Endothelial cell of umbilical vein (primary cell): ENCODE data around the gene TNNT3. TPM values are rescaled to one million over a fixed set of nuclear protein-coding genes. Genes with fewer than 3 reads are reported as not detected.

Source experiments
- BruUV-seq: library from RNA; stranded (reverse); fragments of 400-500 nt; replicated peaks from 2 replicates; lab custom pipeline; 2021; lab: Mats Ljungman, UMichigan
- CTCF ChIA-PET: fragments of 300-600, 350-600 bp; sonication (Branson Sonifier 250); formaldehyde crosslinking; loops from one replicate; lab custom pipeline; 2021; ENCODE audit warnings: antibody characterized with exemption, inconsistent platforms; lab: Charles Lee
- POLR2A ChIA-PET: fragments of 300-600, 350-600 bp; sonication (Branson Sonifier 250); formaldehyde crosslinking; loops from one replicate; lab custom pipeline; 2021; ENCODE audit warnings: antibody characterized with exemption, inconsistent platforms; lab: Charles Lee
- DNase-seq: peaks from one replicate; pipeline ENCODE4 v3.0.0-alpha.2; 2011; ENCODE audit warnings: low read depth, low spot score
- FAIRE-seq: peaks from 2 replicates; lab custom pipeline; 2011; peaks lifted over from hg19 to GRCh38; lab: Jason Lieb, UNC
- H2AFZ ChIP-seq: 2 replicates; pipeline ENCODE4 v1.6.0; 2012; ENCODE audit warnings: low read depth, low read length, control low read depth, inconsistent platforms
- H3K27ac ChIP-seq: 2 replicates; pipeline ENCODE4 v1.5.1; 2011; ENCODE audit warnings: low read depth, mild to moderate bottlenecking, control low read depth, low read length, moderate library complexity; ENCODE audit not compliant: insufficient read depth
- H3K27me3 ChIP-seq, 2 experiments: 2 replicates each; pipeline versions ENCODE4 v1.6.0 to v1.6.1; 2011; ENCODE audit warnings: low read length in 2 of 2, mixed read lengths in 1 of 2; ENCODE audit not compliant: control insufficient read depth in 2 of 2, insufficient read depth in 2 of 2
- H3K36me3 ChIP-seq, 2 experiments: 2 replicates in 1 of 2; 3 replicates in 1 of 2; pipeline ENCODE4 v1.5.1; 2011; ENCODE audit warnings: low read length in 2 of 2, mild to moderate bottlenecking in 1 of 2, moderate library complexity in 1 of 2; ENCODE audit not compliant: control insufficient read depth in 2 of 2, insufficient read depth in 2 of 2; ENCODE audit errors: extremely low read depth in 1 of 2
- H3K4me1 ChIP-seq: 3 replicates; pipeline ENCODE4 v1.5.1; 2011; ENCODE audit warnings: mild to moderate bottlenecking, low read length; ENCODE audit not compliant: control insufficient read depth, insufficient read depth; ENCODE audit errors: extremely low read depth
- H3K4me2 ChIP-seq: 2 replicates; pipeline ENCODE4 v1.6.1; 2011; ENCODE audit warnings: low read length, control low read depth, mixed read lengths; ENCODE audit not compliant: insufficient read depth
- H3K4me3 ChIP-seq, 3 experiments: fragments of 200-600 bp in 1 of 3; sonication (generic), shearing (Covaris generic) in 1 of 3; replicated peaks in 1 of 3; 2 replicates each; pipeline ENCODE4 v1.5.1; 2011 to 2016; ENCODE audit warnings: control low read depth in 3 of 3, low read length in 3 of 3, mild to moderate bottlenecking in 2 of 3, inconsistent platforms in 1 of 3, low read depth in 1 of 3, moderate library complexity in 1 of 3; ENCODE audit not compliant: insufficient read depth in 1 of 3
- H3K79me2 ChIP-seq: 2 replicates; pipeline ENCODE4 v1.6.0; 2012; ENCODE audit warnings: low read length, inconsistent platforms; ENCODE audit not compliant: control insufficient read depth, insufficient read depth
- H3K9ac ChIP-seq: replicated peaks from 2 replicates; pipeline ENCODE3; 2011; ENCODE audit warnings: low read length, control low read depth; ENCODE audit not compliant: insufficient read depth; ENCODE audit errors: extremely low read depth
- H3K9me1 ChIP-seq: replicated peaks from 3 replicates; pipeline ENCODE4 v1.6.0; 2011; ENCODE audit warnings: mild to moderate bottlenecking, low read length; ENCODE audit not compliant: control insufficient read depth, insufficient read depth; ENCODE audit errors: extremely low read depth
- H3K9me3 ChIP-seq: replicated peaks from 2 replicates; pipeline ENCODE4 v1.5.1; 2012; ENCODE audit warnings: low read length, inconsistent platforms; ENCODE audit not compliant: control insufficient read depth, insufficient read depth
- H4K20me1 ChIP-seq: replicated peaks from 2 replicates; pipeline ENCODE3; 2011; ENCODE audit warnings: mild to moderate bottlenecking, low read length; ENCODE audit not compliant: control insufficient read depth, insufficient read depth; ENCODE audit errors: extremely low read depth
- EZH2 ChIP-seq: IDR thresholded peaks from 2 replicates; pipeline ENCODE4 v1.6.1; 2012; ENCODE audit warnings: borderline replicate concordance, low read depth, mild to moderate bottlenecking, moderate library complexity, low read length, inconsistent platforms; ENCODE audit not compliant: severe bottlenecking
- FOS ChIP-seq: IDR thresholded peaks from 2 replicates; pipeline ENCODE4 v1.6.1; 2011; ENCODE audit warnings: mild to moderate bottlenecking, low read length, moderate library complexity, borderline replicate concordance; ENCODE audit not compliant: insufficient read depth
- GATA2 ChIP-seq: IDR thresholded peaks from 2 replicates; pipeline ENCODE4 v1.7.0; 2011; ENCODE audit warnings: low read depth, mild to moderate bottlenecking, moderate library complexity, mixed read lengths, low read length; ENCODE audit not compliant: insufficient read length, insufficient read depth
- JUN ChIP-seq: IDR thresholded peaks from 2 replicates; pipeline ENCODE4 v1.6.1; 2011; ENCODE audit warnings: borderline replicate concordance, low read depth; ENCODE audit not compliant: insufficient read length, insufficient read depth
- MYC ChIP-seq: IDR thresholded peaks from one replicate; pipeline ENCODE4 v1.6.1; 2011; ENCODE audit warnings: mild to moderate bottlenecking, low read depth, low read length
- POLR2A ChIP-seq: IDR thresholded peaks from 2 replicates; pipeline ENCODE4 v1.6.1; 2012; ENCODE audit warnings: low read depth, mild to moderate bottlenecking, control low read depth, low read length
- POLR2AphosphoS5 ChIP-seq: IDR thresholded peaks from 2 replicates; pipeline ENCODE4 v1.6.1; 2012; ENCODE audit warnings: low read depth, mild to moderate bottlenecking, control low read depth, low read length, moderate library complexity; ENCODE audit not compliant: insufficient read depth
- dilution Hi-C: fragments of 300-500 bp; cut with MboI; formaldehyde crosslinking; loops from one replicate; pipeline ENCODE4 v1.15.0; 2019; ENCODE audit warnings: low sequenced_read_pairs; ENCODE audit not compliant: extremely low pct_ligation_motif_present
- intact Hi-C: fragments of 100-400 bp; cut with micrococcal nuclease; formaldehyde crosslinking; loops from one replicate; pipeline ENCODE4 v1.10.0; 2022
- polyA plus RNA-seq, 4 experiments: library from polyadenylated mRNA; depleted of rRNA in 3 of 4; stranded (reverse) in 3 of 4; unstranded in 1 of 4; fragments of >200 nt; gene quantifications; 2 replicates each; pipeline versions ENCODE4 v1.2.1 to v1.2.3, GENCODE V29; 2011 to 2012; ENCODE audit warnings: missing spikeins in 1 of 4
- total RNA-seq: library from RNA; stranded (reverse); gene quantifications from 2 replicates; pipeline ENCODE4 v1.2.3, GENCODE V29; 2021
- TF ChIP-seq, protein P1 (sequence below), 2 donors: IDR thresholded peaks; 1 replicate in 1 of 2; 2 replicates in 1 of 2; pipeline ENCODE4 v1.5.1; 2011; ENCODE audit warnings: low read length in 2 of 2, mild to moderate bottlenecking in 2 of 2, moderate library complexity in 2 of 2, control low read depth in 1 of 2, inconsistent platforms in 1 of 2, low read depth in 1 of 2; ENCODE audit not compliant: insufficient read depth in 1 of 2; ENCODE audit errors: extremely low read depth in 1 of 2

Gene TNNT3
- total and polyA plus RNA-seq, 2 donors (not counting 3 experiments of a cell fraction or from before 2014, with no cell fraction given) = not detected

DNA sequence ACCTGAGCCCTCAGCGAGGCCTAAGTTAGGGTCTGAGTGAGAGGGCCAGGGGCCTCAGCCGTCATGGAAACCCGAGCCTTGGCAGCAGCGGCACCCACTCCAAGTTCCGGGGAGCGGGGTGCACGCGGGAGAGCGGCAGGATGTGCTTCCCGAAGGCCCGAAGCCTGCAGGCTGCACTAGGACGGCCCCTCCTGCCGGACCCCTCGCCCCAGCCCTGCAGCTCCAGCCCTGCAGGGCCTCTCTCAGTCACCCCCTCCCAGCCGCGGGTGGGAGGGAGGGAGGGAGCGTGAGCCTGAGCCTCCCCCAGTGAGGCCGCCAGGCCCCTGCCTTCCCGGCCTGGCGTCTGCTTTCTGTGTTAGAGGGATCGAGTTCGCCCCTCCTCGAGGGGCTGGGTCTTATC is 50.3 kb downstream of the TNNT3 start:
- Histone ChIP-seq H3K4me1 (no peaks in the 10 kb centered on the region), H3K9ac (no peak overlapping the region), H3K79me2 (no peaks in the 10 kb centered on the region), H4K20me1 (no peaks in the 10 kb centered on the region), H3K36me3 (no peaks in the 10 kb centered on the region), H3K4me3 (no peak overlapping the region), H3K27ac (no peak overlapping the region), H3K9me3 (no peaks in the 10 kb centered on the region), H3K27me3 (no peaks in the 10 kb centered on the region), H3K9me1 (no peaks in the 10 kb centered on the region), H2AFZ (no peak overlapping the region), H3K4me2 (no peak overlapping the region)
- dilution Hi-C loops = no loop called here
- no peak for DNase-seq
- ChIA-PET POLR2A (no interaction called here), CTCF (interaction anchor here (1.5 to 2.3 kb wide), 2 partner anchors 88 to 182 kb away, joined by 8 to 12 read pairs; no protein-coding TSS in a partner anchor)
- no TSS peak for BruUV-seq
- TF ChIP-seq EZH2 (no peak), FOS (no peak), GATA2 (no peak), MYC (no peak), POLR2AphosphoS5 (no peak), JUN (no peak), POLR2A (no peak)
- TF ChIP-seq, protein P1, sequence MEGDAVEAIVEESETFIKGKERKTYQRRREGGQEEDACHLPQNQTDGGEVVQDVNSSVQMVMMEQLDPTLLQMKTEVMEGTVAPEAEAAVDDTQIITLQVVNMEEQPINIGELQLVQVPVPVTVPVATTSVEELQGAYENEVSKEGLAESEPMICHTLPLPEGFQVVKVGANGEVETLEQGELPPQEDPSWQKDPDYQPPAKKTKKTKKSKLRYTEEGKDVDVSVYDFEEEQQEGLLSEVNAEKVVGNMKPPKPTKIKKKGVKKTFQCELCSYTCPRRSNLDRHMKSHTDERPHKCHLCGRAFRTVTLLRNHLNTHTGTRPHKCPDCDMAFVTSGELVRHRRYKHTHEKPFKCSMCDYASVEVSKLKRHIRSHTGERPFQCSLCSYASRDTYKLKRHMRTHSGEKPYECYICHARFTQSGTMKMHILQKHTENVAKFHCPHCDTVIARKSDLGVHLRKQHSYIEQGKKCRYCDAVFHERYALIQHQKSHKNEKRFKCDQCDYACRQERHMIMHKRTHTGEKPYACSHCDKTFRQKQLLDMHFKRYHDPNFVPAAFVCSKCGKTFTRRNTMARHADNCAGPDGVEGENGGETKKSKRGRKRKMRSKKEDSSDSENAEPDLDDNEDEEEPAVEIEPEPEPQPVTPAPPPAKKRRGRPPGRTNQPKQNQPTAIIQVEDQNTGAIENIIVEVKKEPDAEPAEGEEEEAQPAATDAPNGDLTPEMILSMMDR (IDR thresholded peaks at IDR 0.05; ENCODE audit: extremely low read depth in 1 of 2, insufficient read depth in 1 of 2, low read depth in 1 of 2, low read length in 2 of 2) = no peak
- no peak for FAIRE-seq
- intact Hi-C loops = no loop called here
